Loucy (cell line): ENCODE results near the gene DUSP5.

Source experiments
- EZH2phosphoT487 ChIP-seq: fragments of 200-600 bp; IDR thresholded peaks from 2 replicates; pipeline ENCODE4 v1.6.1; 2018; ENCODE audit warnings: antibody characterized with exemption, mild to moderate bottlenecking, moderate library complexity, borderline replicate concordance
- TF ChIP-seq, protein P1 (sequence below): fragments of 200-600 bp; sonication (generic); conservative IDR thresholded peaks from 2 replicates; pipeline ENCODE4 v1.5.1; 2014; ENCODE audit warnings: mild to moderate bottlenecking, antibody characterized with exemption, low read length

DNA sequence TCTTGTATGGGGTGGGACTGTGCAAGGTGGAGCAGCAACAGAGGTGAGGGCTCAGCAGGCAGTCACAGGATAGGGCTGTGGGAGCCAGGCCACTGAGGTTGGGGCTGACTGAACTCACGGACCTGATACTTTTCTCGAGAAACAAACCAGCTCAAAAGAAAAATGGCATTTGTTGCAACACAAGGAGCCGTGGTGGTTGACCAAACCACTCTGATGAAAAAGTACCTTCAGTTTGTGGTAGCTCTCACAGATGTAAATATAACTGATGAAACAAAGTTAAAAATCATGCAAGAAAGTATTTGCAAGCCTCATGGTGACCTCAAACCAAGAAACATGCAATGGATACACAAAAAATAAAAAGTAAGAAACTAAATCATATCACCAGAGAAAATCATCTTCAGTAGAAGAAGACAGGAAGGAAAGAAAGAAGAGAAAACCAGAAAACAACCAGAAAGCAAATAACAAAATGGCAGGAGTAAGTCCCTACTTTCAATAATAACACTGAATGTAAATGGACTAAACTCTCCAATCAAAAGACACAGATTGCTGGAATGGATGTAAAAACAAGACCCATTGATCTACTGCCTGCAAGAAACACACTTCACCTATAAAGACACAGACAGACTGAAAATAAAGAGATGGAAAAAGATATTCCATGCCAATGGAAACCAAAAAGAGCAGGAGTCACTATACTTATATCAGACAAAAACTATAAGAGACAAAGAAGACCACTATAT, 48.9 kb upstream of the DUSP5 start:
- TF ChIP-seq, protein P1, sequence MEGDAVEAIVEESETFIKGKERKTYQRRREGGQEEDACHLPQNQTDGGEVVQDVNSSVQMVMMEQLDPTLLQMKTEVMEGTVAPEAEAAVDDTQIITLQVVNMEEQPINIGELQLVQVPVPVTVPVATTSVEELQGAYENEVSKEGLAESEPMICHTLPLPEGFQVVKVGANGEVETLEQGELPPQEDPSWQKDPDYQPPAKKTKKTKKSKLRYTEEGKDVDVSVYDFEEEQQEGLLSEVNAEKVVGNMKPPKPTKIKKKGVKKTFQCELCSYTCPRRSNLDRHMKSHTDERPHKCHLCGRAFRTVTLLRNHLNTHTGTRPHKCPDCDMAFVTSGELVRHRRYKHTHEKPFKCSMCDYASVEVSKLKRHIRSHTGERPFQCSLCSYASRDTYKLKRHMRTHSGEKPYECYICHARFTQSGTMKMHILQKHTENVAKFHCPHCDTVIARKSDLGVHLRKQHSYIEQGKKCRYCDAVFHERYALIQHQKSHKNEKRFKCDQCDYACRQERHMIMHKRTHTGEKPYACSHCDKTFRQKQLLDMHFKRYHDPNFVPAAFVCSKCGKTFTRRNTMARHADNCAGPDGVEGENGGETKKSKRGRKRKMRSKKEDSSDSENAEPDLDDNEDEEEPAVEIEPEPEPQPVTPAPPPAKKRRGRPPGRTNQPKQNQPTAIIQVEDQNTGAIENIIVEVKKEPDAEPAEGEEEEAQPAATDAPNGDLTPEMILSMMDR, result no peak
- no peak for TF ChIP-seq EZH2phosphoT487
